Activated T-cell treated with anti-CD3 and anti-CD28 coated beads for 48 hours (primary cell): ENCODE data around the gene IMMP2L.

ENCODE experiments used
- DNase-seq: peaks from one replicate; pipeline ENCODE4 v3.0.0-alpha.2; 2020; ENCODE audit warnings: low read depth

IMMP2L gene

DNA sequence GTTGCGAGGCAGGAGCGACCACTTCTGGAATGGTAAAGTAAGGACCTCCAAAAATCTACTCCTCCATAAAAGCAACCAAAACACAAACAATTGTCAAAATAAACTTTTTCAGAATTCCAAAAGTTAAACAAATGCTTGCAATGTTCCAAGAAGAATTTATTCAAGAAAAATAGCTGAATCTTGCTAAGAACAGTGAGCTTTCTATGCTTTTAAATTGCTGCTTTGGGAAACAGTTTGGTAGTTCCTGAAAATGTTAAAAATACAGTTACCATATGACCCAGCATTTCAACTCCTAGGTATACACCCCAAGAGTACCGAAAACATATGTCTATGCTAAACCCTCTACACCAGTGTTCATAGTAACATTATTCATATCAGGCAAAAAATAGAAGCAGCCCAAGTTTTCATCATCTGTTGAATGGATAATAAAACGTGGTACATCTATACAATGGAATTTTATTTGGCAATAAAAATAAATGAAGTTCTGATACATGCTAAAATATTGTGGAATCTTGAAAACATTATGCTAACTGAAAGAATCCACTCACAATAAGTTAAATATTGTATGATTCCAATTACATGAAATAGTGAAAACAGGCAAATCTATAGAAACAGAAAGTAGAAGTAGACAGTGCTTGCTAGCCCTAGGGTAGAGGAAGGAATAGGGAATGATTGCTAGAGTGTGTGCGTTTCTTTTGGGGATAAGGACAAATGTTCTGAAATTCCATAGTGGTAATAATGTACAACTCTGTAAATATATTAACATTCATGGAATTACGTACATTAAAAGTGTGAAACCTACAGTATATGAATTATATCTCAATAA, 414.4 kb downstream of the IMMP2L start:
- DNase-seq, result no peak

GRCh38 chr7:111146136-111146535, 416.2 kb downstream of the IMMP2L start:
- DNase-seq, result no peak

GRCh38 chr7:111145472-111145871, 416.8 kb downstream of the IMMP2L start:
- DNase-seq, result no peak

DNA sequence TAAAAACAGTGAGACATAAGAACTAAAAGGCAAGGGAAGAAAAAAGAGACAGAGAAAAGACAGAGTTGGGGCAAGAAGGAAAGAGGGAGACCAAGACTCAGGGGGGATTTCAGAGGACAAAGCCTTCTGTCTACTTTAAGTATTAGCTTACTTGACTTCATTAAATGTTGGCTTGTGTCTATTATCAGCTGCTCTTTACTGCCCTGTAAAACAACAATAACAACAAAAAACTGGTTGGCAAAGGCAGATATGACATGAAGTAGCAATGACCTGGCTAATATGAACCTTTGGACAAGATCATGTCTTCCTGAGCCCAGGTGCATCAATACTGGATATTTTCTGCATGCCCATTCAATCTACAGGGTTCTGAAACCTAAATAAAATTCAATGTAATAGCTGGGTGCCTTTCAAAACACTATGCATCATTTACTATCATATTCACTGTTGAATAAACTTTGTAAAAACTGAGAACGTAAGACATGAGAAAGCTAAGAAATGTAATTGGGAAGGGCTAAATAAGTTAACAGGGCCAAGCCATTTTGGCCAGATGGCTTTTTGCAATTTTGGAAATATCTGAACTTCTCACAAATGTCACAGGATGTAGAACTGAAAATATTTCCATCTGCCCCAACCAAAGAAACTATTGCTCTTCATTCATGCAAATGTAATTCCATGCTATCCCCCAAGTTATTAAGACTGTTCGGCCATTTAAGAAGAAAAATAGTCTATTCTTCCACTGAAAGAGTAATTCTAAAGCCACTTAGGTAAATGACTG, 422.0 kb downstream of the IMMP2L start:
- DNase-seq, result no peak

DNA sequence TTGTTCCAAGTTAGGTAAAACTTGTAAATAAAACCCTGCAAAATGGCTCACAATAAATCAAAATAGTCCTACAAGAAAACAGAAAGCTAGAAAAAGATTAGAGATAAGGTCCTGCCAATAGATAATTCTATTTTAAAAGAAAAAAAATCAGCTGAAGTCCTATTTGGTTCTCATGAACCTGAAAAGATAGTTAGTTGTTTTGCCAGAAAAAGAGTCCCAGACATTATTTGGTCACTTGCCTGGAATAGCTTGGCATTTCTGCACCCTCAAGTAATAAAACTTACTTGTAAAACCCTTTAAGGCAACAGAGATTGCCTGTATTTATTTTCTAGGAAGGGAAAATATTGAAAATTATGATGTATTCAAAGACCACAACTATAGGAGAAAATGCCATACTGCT, 423.7 kb downstream of the IMMP2L start:
- DNase-seq, result no peak

GRCh38 chr7:111138193-111138569, 424.1 kb downstream of the IMMP2L start:
- DNase-seq, result peak; percentile 44

- peak; percentile 25 for DNase-seq
Observed at GRCh38 chr7:111137296-111138192, 424.7 kb downstream of the IMMP2L start.

GRCh38 chr7:111132833-111133232, 429.5 kb downstream of the IMMP2L start:
- no peak for DNase-seq

DNA sequence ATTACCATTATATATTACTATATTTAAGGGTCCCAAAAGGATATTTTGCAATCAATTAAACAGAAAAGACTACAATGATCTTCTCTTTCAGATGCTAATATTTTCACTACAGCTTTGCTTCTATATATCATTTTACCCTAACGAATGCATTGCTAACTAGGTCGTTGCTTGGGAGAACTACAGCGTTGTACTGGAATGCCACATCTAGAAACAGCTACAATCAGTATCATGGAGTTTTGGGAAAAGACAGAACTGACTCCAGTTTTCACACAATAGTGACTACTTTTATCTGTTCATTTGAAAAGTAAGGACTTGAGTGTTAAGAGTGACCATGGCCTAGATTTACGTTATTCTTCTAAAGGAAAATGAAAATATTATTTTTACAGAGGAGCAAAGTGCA, 432.9 kb downstream of the IMMP2L start:
- DNase-seq, result no peak

- DNase-seq, result no peak
Observed at GRCh38 chr7:111126987-111127386, 435.3 kb downstream of the IMMP2L start.

GRCh38 chr7:111115966-111116365, 446.3 kb downstream of the IMMP2L start:
- no peak for DNase-seq

GRCh38 chr7:111113263-111114017, 448.9 kb downstream of the IMMP2L start:
- DNase-seq, result no peak

- DNase-seq, result no peak
Observed at GRCh38 chr7:111112439-111112838, 449.9 kb downstream of the IMMP2L start.

GRCh38 chr7:111108496-111108895, 453.8 kb downstream of the IMMP2L start:
- no peak for DNase-seq

GRCh38 chr7:111108000-111108399, 454.3 kb downstream of the IMMP2L start:
- no peak for DNase-seq

DNA sequence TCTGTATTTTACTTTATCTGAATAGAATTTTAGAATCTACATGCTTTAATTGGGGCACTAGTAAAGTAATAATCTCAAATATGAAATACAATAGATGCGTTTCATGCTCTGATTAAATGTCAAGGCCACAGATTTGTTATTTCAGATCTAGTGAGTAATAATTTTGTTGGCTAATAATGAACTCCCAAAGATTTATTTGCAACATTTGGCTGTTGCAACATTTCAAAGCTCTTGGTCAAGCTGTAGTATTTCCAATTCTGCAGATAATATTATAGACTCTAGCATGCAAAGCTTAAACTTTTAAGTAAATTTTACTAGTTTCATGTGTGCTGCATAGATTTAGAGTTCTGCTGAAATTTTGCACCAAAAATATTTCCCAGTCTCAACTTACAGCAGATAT, 454.7 kb downstream of the IMMP2L start:
- no peak for DNase-seq

GRCh38 chr7:111105269-111105668, 457.0 kb downstream of the IMMP2L start:
- DNase-seq, result no peak

GRCh38 chr7:111104710-111105109, 457.6 kb downstream of the IMMP2L start:
- no peak for DNase-seq

GRCh38 chr7:111103678-111104274, 458.5 kb downstream of the IMMP2L start:
- DNase-seq, result no peak

DNA sequence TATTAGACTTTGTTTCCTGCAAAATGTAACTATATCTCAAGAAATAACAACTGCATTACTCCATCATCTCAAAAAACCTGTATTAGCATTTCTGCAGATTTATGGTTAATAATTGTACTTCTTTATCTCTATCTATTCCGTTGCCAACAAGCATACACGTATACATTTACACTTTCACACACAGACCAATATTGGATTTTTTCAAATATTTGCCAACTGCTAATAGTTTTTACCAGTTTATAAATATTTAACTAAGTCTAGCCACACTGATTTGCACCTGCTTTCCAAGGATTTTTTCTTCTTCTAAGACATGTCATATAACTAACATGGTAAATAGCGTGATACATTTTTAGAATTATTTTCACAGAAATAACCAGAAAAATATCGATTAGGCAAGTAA, 459.2 kb downstream of the IMMP2L start:
- no peak for DNase-seq
